ENCODE results near the gene NRG2.

DNA sequence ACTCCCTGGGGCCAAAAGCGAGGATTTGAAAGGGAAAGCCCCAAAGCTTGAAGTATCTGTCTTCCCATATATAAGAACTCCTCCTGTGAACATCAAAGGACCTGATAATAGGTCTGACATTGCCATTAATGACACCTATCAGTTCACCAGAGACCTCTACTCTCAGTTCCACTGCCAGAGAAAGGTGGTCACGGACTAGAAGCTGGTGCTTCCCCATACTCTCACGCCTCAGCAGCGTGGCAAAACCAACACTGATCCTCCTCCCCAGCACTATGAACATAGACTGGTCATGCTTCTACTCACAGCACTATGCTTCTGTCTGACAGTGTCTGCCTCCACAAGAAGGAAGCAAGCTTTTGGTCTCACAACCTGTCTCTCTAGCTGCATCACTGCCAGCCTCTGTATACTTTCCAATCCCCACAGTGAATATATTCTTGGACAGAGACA lies 37.9 kb downstream of the NRG2 start:
- TF ChIP-seq POLR2A (IDR thresholded peaks at IDR 0.05; ENCODE audit: extremely low read depth, insufficient read length): no peak
- TF ChIP-seq, protein P1, sequence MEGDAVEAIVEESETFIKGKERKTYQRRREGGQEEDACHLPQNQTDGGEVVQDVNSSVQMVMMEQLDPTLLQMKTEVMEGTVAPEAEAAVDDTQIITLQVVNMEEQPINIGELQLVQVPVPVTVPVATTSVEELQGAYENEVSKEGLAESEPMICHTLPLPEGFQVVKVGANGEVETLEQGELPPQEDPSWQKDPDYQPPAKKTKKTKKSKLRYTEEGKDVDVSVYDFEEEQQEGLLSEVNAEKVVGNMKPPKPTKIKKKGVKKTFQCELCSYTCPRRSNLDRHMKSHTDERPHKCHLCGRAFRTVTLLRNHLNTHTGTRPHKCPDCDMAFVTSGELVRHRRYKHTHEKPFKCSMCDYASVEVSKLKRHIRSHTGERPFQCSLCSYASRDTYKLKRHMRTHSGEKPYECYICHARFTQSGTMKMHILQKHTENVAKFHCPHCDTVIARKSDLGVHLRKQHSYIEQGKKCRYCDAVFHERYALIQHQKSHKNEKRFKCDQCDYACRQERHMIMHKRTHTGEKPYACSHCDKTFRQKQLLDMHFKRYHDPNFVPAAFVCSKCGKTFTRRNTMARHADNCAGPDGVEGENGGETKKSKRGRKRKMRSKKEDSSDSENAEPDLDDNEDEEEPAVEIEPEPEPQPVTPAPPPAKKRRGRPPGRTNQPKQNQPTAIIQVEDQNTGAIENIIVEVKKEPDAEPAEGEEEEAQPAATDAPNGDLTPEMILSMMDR (IDR thresholded peaks at IDR 0.05; ENCODE audit: low read depth, low read length): no peak

Measured in NB4 (cell line).